ENCODE results near the gene REEP3.

GRCh38 chr10:63629363-63630084 is 108.3 kb downstream of the REEP3 start:
- TF ChIP-seq CTCF (IDR thresholded peaks at IDR 0.05) (peak; percentile 90), EZH2 (IDR thresholded peaks at IDR 0.05; ENCODE audit: borderline replicate concordance, insufficient read depth, low read depth, low read length, poor library complexity, severe bottlenecking) (no peak)

Data from B cell (primary cell).